Mammary epithelial cell (primary cell): ENCODE results near the gene PARD3B.

Source experiments
- EZH2 ChIP-seq: IDR thresholded peaks from 2 replicates; pipeline ENCODE4 v1.6.1; 2012; ENCODE audit warnings: low read length, inconsistent platforms, borderline replicate concordance
- TF ChIP-seq, protein P1 (sequence below), 2 donors: IDR thresholded peaks in 1 of 2; conservative IDR thresholded peaks in 1 of 2; 2 replicates each; pipeline ENCODE4 v1.5.1; 2011 to 2012; ENCODE audit warnings: inconsistent platforms in 2 of 2, low read length in 2 of 2, mild to moderate bottlenecking in 2 of 2, control low read depth in 1 of 2, low read depth in 1 of 2; ENCODE audit not compliant: insufficient read depth in 1 of 2; ENCODE audit errors: extremely low read depth in 1 of 2

GRCh38 chr2:205650931-205651330 lies 1105.7 kb downstream of the PARD3B start:
- TF ChIP-seq, protein P1, sequence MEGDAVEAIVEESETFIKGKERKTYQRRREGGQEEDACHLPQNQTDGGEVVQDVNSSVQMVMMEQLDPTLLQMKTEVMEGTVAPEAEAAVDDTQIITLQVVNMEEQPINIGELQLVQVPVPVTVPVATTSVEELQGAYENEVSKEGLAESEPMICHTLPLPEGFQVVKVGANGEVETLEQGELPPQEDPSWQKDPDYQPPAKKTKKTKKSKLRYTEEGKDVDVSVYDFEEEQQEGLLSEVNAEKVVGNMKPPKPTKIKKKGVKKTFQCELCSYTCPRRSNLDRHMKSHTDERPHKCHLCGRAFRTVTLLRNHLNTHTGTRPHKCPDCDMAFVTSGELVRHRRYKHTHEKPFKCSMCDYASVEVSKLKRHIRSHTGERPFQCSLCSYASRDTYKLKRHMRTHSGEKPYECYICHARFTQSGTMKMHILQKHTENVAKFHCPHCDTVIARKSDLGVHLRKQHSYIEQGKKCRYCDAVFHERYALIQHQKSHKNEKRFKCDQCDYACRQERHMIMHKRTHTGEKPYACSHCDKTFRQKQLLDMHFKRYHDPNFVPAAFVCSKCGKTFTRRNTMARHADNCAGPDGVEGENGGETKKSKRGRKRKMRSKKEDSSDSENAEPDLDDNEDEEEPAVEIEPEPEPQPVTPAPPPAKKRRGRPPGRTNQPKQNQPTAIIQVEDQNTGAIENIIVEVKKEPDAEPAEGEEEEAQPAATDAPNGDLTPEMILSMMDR (conservative IDR thresholded peaks at IDR 0.05 in 1 of 2, IDR thresholded peaks at IDR 0.05 in 1 of 2; ENCODE audit: extremely low read depth in 1 of 2, insufficient read depth in 1 of 2, low read depth in 1 of 2, low read length in 2 of 2), result no peak
- TF ChIP-seq EZH2, result no peak
